ENCODE measurements around the gene TBR1.

TBR1 gene

GRCh38 chr2:161400076-161400475 lies 16.0 kb upstream of the TBR1 start:
- DNase-seq (ENCODE audit: extremely low read depth, low read depth), result no peak
- TF ChIP-seq, protein P1, sequence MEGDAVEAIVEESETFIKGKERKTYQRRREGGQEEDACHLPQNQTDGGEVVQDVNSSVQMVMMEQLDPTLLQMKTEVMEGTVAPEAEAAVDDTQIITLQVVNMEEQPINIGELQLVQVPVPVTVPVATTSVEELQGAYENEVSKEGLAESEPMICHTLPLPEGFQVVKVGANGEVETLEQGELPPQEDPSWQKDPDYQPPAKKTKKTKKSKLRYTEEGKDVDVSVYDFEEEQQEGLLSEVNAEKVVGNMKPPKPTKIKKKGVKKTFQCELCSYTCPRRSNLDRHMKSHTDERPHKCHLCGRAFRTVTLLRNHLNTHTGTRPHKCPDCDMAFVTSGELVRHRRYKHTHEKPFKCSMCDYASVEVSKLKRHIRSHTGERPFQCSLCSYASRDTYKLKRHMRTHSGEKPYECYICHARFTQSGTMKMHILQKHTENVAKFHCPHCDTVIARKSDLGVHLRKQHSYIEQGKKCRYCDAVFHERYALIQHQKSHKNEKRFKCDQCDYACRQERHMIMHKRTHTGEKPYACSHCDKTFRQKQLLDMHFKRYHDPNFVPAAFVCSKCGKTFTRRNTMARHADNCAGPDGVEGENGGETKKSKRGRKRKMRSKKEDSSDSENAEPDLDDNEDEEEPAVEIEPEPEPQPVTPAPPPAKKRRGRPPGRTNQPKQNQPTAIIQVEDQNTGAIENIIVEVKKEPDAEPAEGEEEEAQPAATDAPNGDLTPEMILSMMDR (IDR thresholded peaks at IDR 0.05; ENCODE audit: low read depth, low read length), result no peak

DNA sequence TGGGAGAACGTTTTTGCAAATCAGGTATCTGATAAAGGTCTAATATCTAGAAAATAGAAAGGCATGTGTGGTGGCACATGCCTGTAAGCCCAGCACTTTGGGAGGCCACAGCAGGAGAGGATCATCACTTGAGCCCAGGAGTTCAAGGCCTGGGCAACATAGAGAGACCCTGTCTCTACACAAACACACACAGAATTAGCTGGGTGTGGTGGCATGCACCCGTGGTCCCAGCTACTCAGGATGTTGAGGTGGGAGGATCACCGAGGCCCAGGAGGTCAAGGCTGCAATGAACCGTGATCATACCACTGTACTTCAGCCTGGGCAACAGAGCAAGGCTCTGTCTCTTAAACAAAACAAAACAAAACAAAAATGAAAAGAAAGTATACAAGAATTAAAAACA lies 13.8 kb upstream of the TBR1 start:
- no peak for DNase-seq (ENCODE audit: extremely low read depth, low read depth)
- TF ChIP-seq, protein P1 (IDR thresholded peaks at IDR 0.05; ENCODE audit: low read depth, low read length), result no peak

GRCh38 chr2:161406316-161406715 lies 9.8 kb upstream of the TBR1 start:
- TF ChIP-seq, protein P1 (IDR thresholded peaks at IDR 0.05; ENCODE audit: low read depth, low read length), result no peak
- no peak for DNase-seq (ENCODE audit: extremely low read depth, low read depth)

DNA sequence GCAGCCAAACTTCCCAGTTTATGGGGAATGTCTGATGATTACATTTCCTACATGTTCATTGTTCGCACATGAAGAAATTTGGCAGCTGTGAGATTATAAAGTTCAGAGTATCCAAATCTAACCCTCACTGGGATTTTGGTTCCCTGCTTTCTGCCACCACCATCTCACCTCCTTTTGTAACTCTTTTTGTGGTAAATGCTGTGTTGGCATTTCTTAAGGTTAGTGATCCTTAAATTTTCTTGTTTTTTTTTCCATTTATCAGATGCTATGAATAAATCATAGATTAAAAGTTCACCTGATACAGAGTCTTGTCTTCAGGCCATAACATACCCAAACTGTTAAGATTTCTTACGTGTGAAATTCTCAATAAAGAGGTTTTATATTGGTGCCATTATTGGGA lies 8.5 kb upstream of the TBR1 start:
- TF ChIP-seq, protein P1 (IDR thresholded peaks at IDR 0.05; ENCODE audit: low read depth, low read length), result no peak
- no peak for DNase-seq (ENCODE audit: extremely low read depth, low read depth)

DNA sequence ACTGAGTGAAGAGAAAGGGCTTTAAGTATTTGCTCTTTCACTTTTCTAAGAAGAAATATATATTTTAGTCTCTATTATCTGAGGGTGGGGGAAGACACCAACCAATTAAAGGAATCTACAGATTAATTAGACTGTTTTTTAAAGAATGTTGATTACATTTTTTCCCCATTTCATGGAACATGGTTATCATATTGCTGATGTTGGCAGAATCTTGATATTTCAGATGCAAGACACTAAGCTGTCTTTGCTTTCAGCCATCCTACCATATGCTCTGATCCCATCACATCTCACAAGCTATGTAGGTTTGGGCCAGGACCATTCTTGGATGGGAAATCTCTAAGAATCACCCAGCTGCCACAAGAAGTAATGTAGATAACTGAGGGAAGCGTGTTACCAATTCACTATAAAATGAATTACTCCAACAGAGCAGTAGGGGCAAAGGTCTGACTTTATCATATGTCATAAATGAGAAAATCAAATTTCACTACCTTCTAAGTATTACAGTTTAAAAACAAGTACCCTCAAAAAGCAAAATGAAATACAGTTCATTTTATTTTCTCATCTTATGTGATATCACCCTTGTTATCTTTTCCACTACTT lies 6.7 kb upstream of the TBR1 start:
- TF ChIP-seq, protein P1 (IDR thresholded peaks at IDR 0.05; ENCODE audit: low read depth, low read length), result no peak

GRCh38 chr2:161412346-161412745 lies 3.8 kb upstream of the TBR1 start:
- TF ChIP-seq, protein P1 (IDR thresholded peaks at IDR 0.05; ENCODE audit: low read depth, low read length), result no peak
- no peak for DNase-seq (ENCODE audit: extremely low read depth, low read depth)

More for the DNA sequence above, 6.7 kb upstream of the TBR1 start:
- DNase-seq (ENCODE audit: extremely low read depth, low read depth), result no peak

DNA sequence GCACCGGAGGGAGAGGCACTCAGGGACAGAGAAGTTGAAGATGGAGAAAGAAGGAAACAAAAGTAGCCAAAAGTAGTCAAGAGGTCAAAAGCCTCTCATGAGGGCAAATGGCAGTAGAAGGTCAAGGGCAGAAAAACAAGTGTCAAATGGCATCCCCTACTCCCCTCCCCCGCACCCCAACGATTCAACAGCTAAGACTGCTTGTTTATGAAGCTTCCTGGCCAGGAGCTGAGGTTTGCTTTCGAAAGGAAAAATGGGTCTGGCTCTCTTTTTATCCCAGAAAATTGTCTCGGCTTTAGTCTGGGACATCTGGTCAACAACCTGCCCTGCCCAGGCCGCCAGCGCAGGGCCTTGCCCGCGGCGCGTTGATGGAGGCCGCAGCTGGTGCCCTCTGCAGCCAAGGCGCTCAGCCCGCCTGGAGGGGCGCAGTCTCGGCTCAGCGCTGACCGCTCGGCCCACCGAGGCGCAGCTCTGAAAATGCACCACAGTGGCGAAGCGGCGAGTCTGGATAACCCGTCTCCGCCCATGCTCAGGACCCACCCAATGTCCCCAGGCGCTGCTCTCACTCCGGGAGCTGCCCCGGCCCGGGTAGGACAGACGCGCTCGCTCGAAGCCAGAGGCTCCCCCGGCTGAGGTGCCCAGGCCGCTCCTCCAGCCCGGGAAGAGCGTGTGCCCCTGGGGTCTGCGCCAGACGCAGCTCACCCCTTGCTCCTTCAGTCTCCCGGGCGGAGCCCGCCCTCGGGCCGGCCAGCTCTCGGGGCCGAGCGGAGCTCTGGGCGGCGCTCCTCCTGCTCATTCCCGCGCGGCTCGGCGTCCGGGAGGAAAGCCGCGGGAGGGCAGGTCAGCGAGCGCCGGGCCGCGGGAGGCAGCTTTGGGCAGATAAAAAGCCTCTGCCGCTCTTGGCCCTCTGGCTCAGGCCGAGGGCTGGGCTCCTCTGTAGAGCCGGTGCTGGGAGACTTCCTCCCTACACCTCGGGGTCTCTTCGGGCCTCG lies 1.8 kb upstream of the TBR1 start:
- TF ChIP-seq, protein P1 (IDR thresholded peaks at IDR 0.05; ENCODE audit: low read depth, low read length), result peak; percentile 5
- no peak for DNase-seq (ENCODE audit: extremely low read depth, low read depth)

Measured in AG09319 (cell line).